Thymus (tissue), 11 donors: ENCODE data around the gene ERF. TPM values are rescaled to one million over a fixed set of nuclear protein-coding genes. Genes with fewer than 3 reads are reported as not detected.

Source experiments
- DNase-seq, 9 donors: peaks; one replicate each; pipeline ENCODE4 v3.0.0-alpha.2; 2013; ENCODE audit warnings: low spot score in 9 of 9, low read depth in 6 of 9, missing footprints in 1 of 9
- H3K27ac ChIP-seq, 2 donors: one replicate each; pipeline ENCODE4 v1.5.1; 2013; ENCODE audit warnings: control low read depth in 1 of 2, low read depth in 1 of 2, low read length in 1 of 2, mild to moderate bottlenecking in 1 of 2, moderate library complexity in 1 of 2
- H3K27me3 ChIP-seq, 2 donors: one replicate each; pipeline ENCODE4 v1.5.1; 2013; ENCODE audit warnings: low read length in 1 of 2; ENCODE audit not compliant: control insufficient read depth in 2 of 2, insufficient read depth in 1 of 2
- H3K36me3 ChIP-seq, 2 donors: one replicate each; pipeline ENCODE4 v1.5.1; 2013; ENCODE audit warnings: low read length in 1 of 2, mild to moderate bottlenecking in 1 of 2, moderate library complexity in 1 of 2; ENCODE audit not compliant: control insufficient read depth in 2 of 2, insufficient read depth in 2 of 2
- H3K4me1 ChIP-seq, 2 donors: one replicate each; pipeline ENCODE4 v1.5.1; 2013; ENCODE audit warnings: low read length in 2 of 2; ENCODE audit not compliant: control insufficient read depth in 2 of 2, insufficient read depth in 2 of 2
- H3K4me3 ChIP-seq, 2 donors: one replicate each; pipeline ENCODE4 v1.5.1; 2013; ENCODE audit warnings: low read length in 2 of 2, control low read depth in 1 of 2, mild to moderate bottlenecking in 1 of 2
- H3K9me3 ChIP-seq, 2 donors: one replicate each; pipeline ENCODE4 v1.5.1; 2013; ENCODE audit warnings: low read length in 1 of 2, mild to moderate bottlenecking in 1 of 2; ENCODE audit not compliant: control insufficient read depth in 2 of 2, insufficient read depth in 1 of 2
- WGBS: extraction: QIAGEN DNeasy Blood & Tissue Kit; methylation state at CpG from one replicate; pipeline ENCODE4 v1.1.7; 2013; 5-methylcytosine and 5-hydroxymethylcytosine counted together
- polyA plus RNA-seq: library from polyadenylated mRNA; stranded (reverse); fragments of 200-250 nt; gene quantifications from one replicate; pipeline ENCODE4 v1.2.3, GENCODE V29; 2013
- total RNA-seq: library from RNA; stranded (reverse); fragments of 120-200 nt; gene quantifications from one replicate; pipeline ENCODE4 v1.2.4, GENCODE V29; 2013
- donor health status: healthy.

Gene ERF
- total and polyA plus RNA-seq, 2 donors = 12.1 to 53.7 TPM

DNA sequence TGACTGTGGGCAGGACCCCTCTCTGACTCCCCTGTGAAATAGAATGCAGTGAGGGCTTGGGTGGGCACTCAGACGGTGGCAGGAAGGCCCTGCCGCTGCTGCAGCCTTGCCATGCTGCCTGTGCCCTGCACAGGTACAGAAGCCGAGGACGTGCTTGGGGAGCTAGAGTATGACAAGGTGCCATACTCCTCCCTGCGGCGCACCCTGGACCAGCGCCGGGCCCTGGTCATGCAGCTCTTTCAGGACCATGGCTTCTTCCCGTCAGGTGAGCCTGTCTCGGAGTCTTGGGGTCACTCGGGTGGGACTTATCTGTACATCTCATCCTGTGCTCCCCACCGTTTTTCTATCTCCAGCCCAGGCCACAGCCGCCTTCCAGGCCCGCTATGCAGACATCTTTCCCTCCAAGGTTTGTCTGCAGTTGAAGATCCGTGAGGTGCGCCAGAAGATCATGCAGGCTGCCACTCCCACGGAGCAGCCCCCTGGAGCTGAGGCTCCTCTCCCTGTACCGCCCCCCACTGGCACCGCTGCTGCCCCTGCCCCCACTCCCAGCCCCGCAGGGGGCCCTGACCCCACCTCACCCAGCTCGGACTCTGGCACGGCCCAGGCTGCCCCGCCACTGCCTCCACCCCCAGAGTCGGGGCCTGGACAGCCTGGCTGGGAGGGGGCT is 39.7 kb upstream of the ERF start:
- no peak overlapping the region for H3K27ac ChIP-seq
- H3K36me3 ChIP-seq = peaks cover 63 to 73% of the 10 kb centered on the region in 2 donors
- no peak for DNase-seq
- H3K4me1 ChIP-seq = peaks cover 0 to 5% of the 10 kb centered on the region in 2 donors
- no peaks in the 10 kb centered on the region for H3K27me3 ChIP-seq
- 96% methylated on average over 24 of the region's 24 CpGs for WGBS
- H3K9me3 ChIP-seq = no peaks in the 10 kb centered on the region
- no peak overlapping the region for H3K4me3 ChIP-seq

DNA sequence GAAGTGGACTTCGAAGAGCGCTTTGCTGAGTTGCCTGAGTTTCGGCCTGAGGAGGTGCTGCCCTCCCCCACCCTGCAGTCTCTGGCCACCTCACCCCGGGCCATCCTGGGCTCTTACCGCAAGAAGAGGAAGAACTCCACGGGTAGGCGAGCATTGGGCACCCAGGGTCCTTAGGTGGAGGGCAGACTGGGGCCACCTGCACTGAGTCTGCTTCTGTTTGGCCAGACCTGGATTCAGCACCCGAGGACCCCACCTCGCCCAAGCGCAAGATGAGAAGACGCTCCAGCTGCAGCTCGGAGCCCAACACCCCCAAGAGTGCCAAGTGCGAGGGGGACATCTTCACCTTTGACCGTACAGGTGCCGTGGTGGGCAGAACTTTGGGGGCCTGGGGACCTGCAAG is 39.0 kb upstream of the ERF start:
- Histone ChIP-seq H3K36me3 (peaks cover 68 to 80% of the 10 kb centered on the region in 2 donors), H3K27me3 (no peaks in the 10 kb centered on the region), H3K4me1 (peaks cover 0 to 5% of the 10 kb centered on the region in 2 donors), H3K4me3 (no peak overlapping the region), H3K27ac (no peak overlapping the region), H3K9me3 (no peaks in the 10 kb centered on the region)
- DNase-seq = no peak
- WGBS = 98% methylated on average over 15 of the region's 15 CpGs

DNA sequence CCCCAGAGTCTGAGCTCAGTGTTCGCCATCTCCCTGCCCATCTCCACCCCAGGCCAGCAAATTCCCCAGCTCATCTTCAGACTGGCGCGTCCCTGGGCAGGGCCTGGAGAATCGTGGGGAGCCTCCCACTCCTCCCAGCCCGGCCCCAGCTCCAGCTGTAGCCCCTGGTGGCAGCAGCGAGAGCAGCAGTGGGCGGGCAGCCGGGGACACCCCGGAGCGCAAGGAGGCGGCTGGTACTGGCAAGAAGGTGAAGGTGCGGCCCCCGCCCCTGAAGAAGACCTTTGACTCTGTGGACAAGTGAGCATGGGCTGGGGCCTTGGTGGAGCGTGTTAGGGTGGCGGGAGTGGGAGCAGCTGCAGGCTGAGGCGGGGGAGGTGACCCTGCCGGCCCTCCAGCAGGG is 38.6 kb upstream of the ERF start:
- Histone ChIP-seq H3K36me3 (peaks cover 72 to 84% of the 10 kb centered on the region in 2 donors), H3K9me3 (no peaks in the 10 kb centered on the region), H3K27ac (no peak overlapping the region), H3K27me3 (no peaks in the 10 kb centered on the region), H3K4me1 (peaks cover 0 to 5% of the 10 kb centered on the region in 2 donors), H3K4me3 (no peak overlapping the region)
- 97% methylated on average over 17 of the region's 17 CpGs for WGBS
- no peak for DNase-seq

DNA sequence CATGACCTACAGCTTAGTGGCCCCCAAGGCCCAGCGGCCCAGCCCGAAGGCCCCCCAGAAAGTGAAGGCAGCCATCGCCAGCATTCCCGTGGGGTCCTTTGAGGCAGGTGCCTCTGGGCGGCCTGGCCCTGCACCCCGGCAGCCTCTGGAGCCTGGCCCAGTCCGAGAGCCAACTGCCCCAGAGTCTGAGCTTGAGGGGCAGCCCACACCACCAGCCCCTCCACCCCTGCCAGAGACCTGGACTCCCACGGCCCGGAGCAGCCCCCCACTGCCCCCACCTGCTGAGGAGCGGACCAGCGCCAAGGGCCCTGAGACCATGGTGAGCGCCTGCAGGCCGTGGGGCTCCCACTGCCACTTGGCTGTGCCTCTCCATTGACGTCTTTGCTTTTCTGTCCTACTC is 38.0 kb upstream of the ERF start:
- no peaks in the 10 kb centered on the region for H3K9me3 ChIP-seq
- no peak overlapping the region for H3K27ac ChIP-seq
- peaks cover 0 to 5% of the 10 kb centered on the region in 2 donors for H3K4me1 ChIP-seq
- DNase-seq = no peak
- no peaks in the 10 kb centered on the region for H3K27me3 ChIP-seq
- H3K4me3 ChIP-seq = no peak overlapping the region
- 97% methylated on average over 14 of the region's 14 CpGs for WGBS
- H3K36me3 ChIP-seq = peaks cover 78 to 90% of the 10 kb centered on the region in 2 donors

DNA sequence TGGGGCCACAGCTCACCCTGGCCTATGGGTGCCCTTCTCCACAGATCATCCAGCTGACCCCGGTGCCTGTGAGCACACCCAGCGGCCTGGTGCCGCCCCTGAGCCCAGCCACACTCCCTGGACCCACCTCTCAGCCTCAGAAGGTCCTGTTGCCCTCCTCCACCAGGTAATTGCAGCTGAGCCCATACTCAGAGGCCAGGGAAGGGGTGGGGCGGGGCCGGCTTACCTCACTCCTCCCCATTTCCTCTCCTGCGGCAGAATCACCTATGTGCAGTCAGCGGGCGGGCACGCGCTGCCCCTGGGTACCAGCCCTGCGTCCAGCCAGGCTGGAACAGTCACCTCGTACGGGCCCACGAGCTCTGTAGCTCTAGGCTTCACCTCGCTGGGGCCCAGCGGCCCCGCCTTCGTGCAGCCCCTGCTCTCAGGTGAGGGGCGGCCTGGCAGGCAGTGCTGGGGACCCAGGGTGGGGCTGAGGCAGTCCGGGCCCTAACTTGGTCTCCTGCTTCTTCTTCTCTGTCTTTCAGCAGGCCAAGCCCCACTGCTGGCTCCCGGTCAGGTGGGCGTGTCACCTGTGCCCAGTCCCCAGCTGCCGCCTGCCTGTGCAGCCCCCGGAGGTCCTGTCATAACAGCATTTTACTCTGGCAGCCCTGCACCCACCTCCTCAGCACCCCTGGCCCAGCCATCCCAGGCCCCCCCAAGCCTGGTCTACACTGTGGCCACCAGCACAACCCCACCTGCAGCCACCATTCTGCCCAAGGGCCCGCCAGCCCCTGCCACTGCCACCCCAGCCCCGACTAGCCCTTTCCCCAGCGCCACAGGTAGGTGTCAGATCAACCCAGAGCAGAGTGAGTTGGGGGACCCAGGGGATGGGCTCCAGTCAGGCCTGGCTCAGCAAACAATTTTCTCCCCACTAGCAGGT is 37.4 kb upstream of the ERF start:
- Histone ChIP-seq H3K4me1 (peaks cover 0 to 5% of the 10 kb centered on the region in 2 donors), H3K27ac (no peak overlapping the region)
- no peak for DNase-seq

DNA sequence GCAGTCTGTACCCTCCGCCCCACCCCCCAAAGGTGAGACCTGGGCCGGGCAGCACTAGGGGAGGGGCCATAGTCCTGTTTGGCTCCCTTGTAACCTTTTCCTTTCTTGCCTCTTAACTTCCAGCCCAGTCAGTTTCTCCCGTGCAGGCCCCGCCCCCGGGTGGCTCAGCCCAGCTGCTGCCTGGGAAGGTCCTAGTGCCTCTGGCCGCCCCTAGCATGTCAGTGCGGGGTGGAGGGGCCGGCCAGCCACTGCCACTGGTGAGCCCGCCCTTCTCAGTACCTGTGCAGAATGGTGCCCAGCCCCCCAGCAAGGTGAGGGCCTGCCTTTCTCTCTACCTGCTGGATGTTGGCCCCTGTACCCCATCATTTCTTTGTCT is 36.5 kb upstream of the ERF start:
- Histone ChIP-seq H3K9me3 (no peaks in the 10 kb centered on the region), H3K27me3 (no peaks in the 10 kb centered on the region), H3K4me3 (no peak overlapping the region), H3K27ac (no peak overlapping the region), H3K36me3 (peaks cover 89 to 97% of the 10 kb centered on the region in 2 donors), H3K4me1 (peaks cover 0 to 5% of the 10 kb centered on the region in 2 donors)
- WGBS = 94% methylated on average over 9 of the region's 9 CpGs
- no peak for DNase-seq

More for the DNA sequence above, 37.4 kb upstream of the ERF start:
- H3K9me3 ChIP-seq = no peaks in the 10 kb centered on the region
- no peak overlapping the region for H3K4me3 ChIP-seq
- H3K27me3 ChIP-seq = no peaks in the 10 kb centered on the region
- 98% methylated on average over 27 of the region's 27 CpGs for WGBS
- H3K36me3 ChIP-seq = peaks cover 85 to 96% of the 10 kb centered on the region in 2 donors

DNA sequence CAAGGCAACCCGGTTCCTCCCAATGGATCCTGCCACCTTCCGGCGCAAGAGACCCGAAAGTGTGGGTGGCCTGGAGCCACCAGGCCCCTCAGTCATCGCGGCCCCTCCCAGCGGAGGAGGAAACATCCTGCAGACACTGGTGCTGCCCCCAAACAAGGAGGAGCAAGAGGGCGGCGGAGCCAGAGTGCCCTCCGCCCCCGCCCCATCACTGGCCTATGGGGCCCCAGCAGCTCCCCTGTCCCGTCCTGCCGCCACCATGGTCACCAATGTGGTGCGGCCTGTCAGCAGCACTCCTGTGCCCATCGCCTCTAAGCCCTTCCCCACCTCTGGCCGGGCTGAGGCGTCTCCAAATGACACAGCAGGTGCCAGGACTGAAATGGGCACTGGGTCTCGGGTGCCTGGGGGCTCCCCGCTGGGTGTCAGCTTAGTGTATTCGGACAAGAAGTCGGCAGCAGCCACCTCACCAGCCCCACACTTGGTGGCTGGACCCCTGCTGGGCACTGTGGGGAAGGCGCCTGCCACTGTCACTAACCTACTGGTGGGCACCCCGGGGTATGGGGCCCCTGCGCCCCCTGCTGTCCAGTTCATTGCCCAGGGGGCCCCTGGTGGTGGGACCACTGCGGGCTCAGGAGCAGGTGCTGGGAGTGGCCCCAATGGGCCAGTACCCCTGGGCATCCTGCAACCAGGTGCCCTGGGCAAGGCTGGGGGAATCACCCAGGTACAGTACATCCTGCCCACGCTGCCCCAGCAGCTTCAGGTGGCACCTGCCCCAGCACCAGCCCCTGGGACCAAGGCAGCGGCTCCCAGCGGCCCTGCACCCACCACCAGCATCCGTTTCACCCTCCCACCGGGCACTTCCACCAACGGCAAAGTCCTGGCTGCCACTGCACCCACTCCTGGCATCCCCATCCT is 35.9 kb upstream of the ERF start:
- Histone ChIP-seq H3K27me3 (no peaks in the 10 kb centered on the region), H3K9me3 (no peaks in the 10 kb centered on the region), H3K36me3 (peaks cover 89 to 91% of the 10 kb centered on the region in 2 donors), H3K27ac (no peak overlapping the region), H3K4me3 (no peak overlapping the region), H3K4me1 (peaks cover 5 to 7% of the 10 kb centered on the region in 2 donors)
- peak in 1 of 9 donors; percentile 53 for DNase-seq
- 96% methylated on average over 31 of the region's 31 CpGs for WGBS

DNA sequence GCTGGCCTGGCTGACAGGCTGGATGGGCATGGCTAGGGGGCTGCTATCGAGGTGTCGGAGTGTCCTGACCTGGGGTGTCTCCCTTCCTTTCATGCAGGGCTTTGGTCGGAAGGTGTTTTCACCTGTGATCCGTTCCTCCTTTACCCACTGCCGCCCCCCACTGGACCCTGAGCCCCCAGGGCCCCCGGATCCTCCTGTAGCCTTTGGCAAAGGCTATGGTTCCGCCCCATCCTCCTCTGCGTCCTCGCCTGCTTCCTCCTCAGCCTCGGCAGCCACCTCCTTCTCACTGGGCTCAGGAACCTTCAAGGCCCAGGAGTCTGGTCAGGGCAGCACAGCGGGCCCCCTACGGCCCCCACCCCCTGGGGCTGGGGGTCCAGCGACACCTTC is 35.2 kb upstream of the ERF start:
- 97% methylated on average over 13 of the region's 13 CpGs for WGBS
- H3K36me3 ChIP-seq = peaks cover 84 to 86% of the 10 kb centered on the region in 2 donors
- H3K27ac ChIP-seq = no peak overlapping the region
- no peaks in the 10 kb centered on the region for H3K9me3 ChIP-seq
- H3K4me1 ChIP-seq = peaks cover 11 to 12% of the 10 kb centered on the region in 2 donors
- no peaks in the 10 kb centered on the region for H3K27me3 ChIP-seq
- H3K4me3 ChIP-seq = no peak overlapping the region
- no peak for DNase-seq
